HEK293 (cell line): ENCODE measurements around the gene ERAP2.

Source experiments
- CTCF ChIA-PET: fragments of 350-600 bp; formaldehyde crosslinking; extraction: SDS; loops from one replicate; lab custom pipeline; 2021; ENCODE audit warnings: antibody characterized with exemption; lab: Yijun Ruan, JAX
- POLR2A ChIA-PET: fragments of 300-600 bp; formaldehyde crosslinking; extraction: SDS; loops from one replicate; lab custom pipeline; 2020; ENCODE audit warnings: antibody characterized with exemption, inconsistent platforms; lab: Yijun Ruan, JAX
- H3K27ac ChIP-seq: fragments of 200-500 bp; sonication (Bioruptor generic); 2 replicates; pipeline ENCODE4 v1.5.1; 2014; ENCODE audit warnings: low read depth, low read length, control low read depth, inconsistent platforms; ENCODE audit errors: extremely low read depth
- H3K36me3 ChIP-seq, 2 experiments: fragments of 200-500 bp in 1 of 2; sonication (Bioruptor generic) in 1 of 2; 1 replicate in 1 of 2; 2 replicates in 1 of 2; pipeline ENCODE4 v1.5.1; 2014 to 2017; ENCODE audit warnings: inconsistent platforms in 2 of 2, low read length in 2 of 2; ENCODE audit not compliant: control insufficient read depth in 2 of 2, insufficient read depth in 1 of 2
- H3K4me1 ChIP-seq: fragments of 200-500 bp; sonication (Bioruptor generic); 2 replicates; pipeline ENCODE4 v1.5.1; 2014; ENCODE audit warnings: mild to moderate bottlenecking, low read length, inconsistent platforms; ENCODE audit not compliant: control insufficient read depth, insufficient read depth
- H3K4me3 ChIP-seq: 2 replicates; pipeline ENCODE4 v1.5.1; 2011; ENCODE audit warnings: low read depth, mild to moderate bottlenecking, control low read depth, low read length, moderate library complexity
- H3K9me3 ChIP-seq: fragments of 200-500 bp; sonication (Bioruptor generic); 2 replicates; pipeline ENCODE4 v1.5.1; 2014; ENCODE audit warnings: low read depth, low read length, inconsistent platforms; ENCODE audit not compliant: control insufficient read depth, insufficient read depth
- BCL11B ChIP-seq: fragments of 450-650 bp; formaldehyde crosslinking; IDR thresholded peaks from 2 replicates; pipeline ENCODE4 v1.5.1; 2016; ENCODE audit warnings: low read depth, missing biosample characterization, missing genetic modification characterization
- IKZF3 ChIP-seq: fragments of 450-650 bp; IDR thresholded peaks from 2 replicates; pipeline ENCODE4 v1.5.0; 2018; ENCODE audit warnings: missing biosample characterization, mild to moderate bottlenecking, missing genetic modification characterization, moderate library complexity
- PRDM2 ChIP-seq: fragments of 450-650 bp; formaldehyde crosslinking; IDR thresholded peaks from 2 replicates; pipeline ENCODE4 v1.5.1; 2016; ENCODE audit warnings: missing biosample characterization, missing genetic modification characterization, borderline replicate concordance
- SCRT1 ChIP-seq: fragments of 450-650 bp; formaldehyde crosslinking; IDR thresholded peaks from 2 replicates; pipeline ENCODE4 v1.5.1; 2016; ENCODE audit warnings: missing biosample characterization, missing genetic modification characterization, borderline replicate concordance
- YY1 ChIP-seq: fragments of 450-650 bp; formaldehyde crosslinking; IDR thresholded peaks from 2 replicates; pipeline ENCODE4 v1.5.1; 2018; ENCODE audit warnings: missing biosample characterization, missing genetic modification characterization
- ZBTB10 ChIP-seq: fragments of 450-650 bp; formaldehyde crosslinking; IDR thresholded peaks from 2 replicates; pipeline ENCODE4 v1.5.1; 2016; ENCODE audit warnings: missing biosample characterization, missing genetic modification characterization
- ZBTB17 ChIP-seq: fragments of 450-650 bp; formaldehyde crosslinking; IDR thresholded peaks from 2 replicates; pipeline ENCODE4 v1.5.1; 2016; ENCODE audit warnings: missing biosample characterization, missing genetic modification characterization
- ZBTB20 ChIP-seq: fragments of 450-650 bp; formaldehyde crosslinking; IDR thresholded peaks from 2 replicates; pipeline ENCODE4 v1.5.1; 2016; ENCODE audit warnings: missing biosample characterization, missing genetic modification characterization
- ZNF133 ChIP-seq: fragments of 450-650 bp; formaldehyde crosslinking; IDR thresholded peaks from 2 replicates; pipeline ENCODE4 v1.5.1; 2016; ENCODE audit warnings: missing biosample characterization, missing genetic modification characterization
- ZNF140 ChIP-seq: fragments of 450-650 bp; formaldehyde crosslinking; IDR thresholded peaks from 2 replicates; pipeline ENCODE4 v1.5.1; 2016; ENCODE audit warnings: missing biosample characterization, missing genetic modification characterization
- ZNF148 ChIP-seq: fragments of 450-650 bp; formaldehyde crosslinking; IDR thresholded peaks from 2 replicates; pipeline ENCODE4 v1.5.0; 2017; ENCODE audit warnings: missing biosample characterization, missing genetic modification characterization, borderline replicate concordance
- ZNF184 ChIP-seq: fragments of 450-650 bp; IDR thresholded peaks from 2 replicates; pipeline ENCODE4 v1.5.1; 2018; ENCODE audit warnings: missing biosample characterization, mild to moderate bottlenecking, missing genetic modification characterization
- ZNF366 ChIP-seq: fragments of 450-650 bp; formaldehyde crosslinking; conservative IDR thresholded peaks from 2 replicates; pipeline ENCODE4 v1.5.1; 2016; ENCODE audit warnings: missing biosample characterization, missing genetic modification characterization
- ZNF449 ChIP-seq: fragments of 450-650 bp; formaldehyde crosslinking; IDR thresholded peaks from 2 replicates; pipeline ENCODE4 v1.5.1; 2017; ENCODE audit warnings: missing biosample characterization, mild to moderate bottlenecking, missing genetic modification characterization, moderate library complexity
- ZNF549 ChIP-seq: fragments of 450-650 bp; IDR thresholded peaks from 2 replicates; pipeline ENCODE4 v1.5.1; 2018; ENCODE audit warnings: missing biosample characterization, missing genetic modification characterization, mild to moderate bottlenecking, inconsistent platforms, moderate library complexity
- ZNF580 ChIP-seq: fragments of 450-650 bp; formaldehyde crosslinking; IDR thresholded peaks from 2 replicates; pipeline ENCODE4 v1.5.1; 2016; ENCODE audit warnings: missing biosample characterization, missing genetic modification characterization
- ZNF610 ChIP-seq: fragments of 450-650 bp; formaldehyde crosslinking; IDR thresholded peaks from 2 replicates; pipeline ENCODE4 v1.5.1; 2016; ENCODE audit warnings: missing biosample characterization, missing genetic modification characterization, borderline replicate concordance
- ZNF624 ChIP-seq: fragments of 450-650 bp; formaldehyde crosslinking; IDR thresholded peaks from 2 replicates; pipeline ENCODE4 v1.5.1; 2017; ENCODE audit warnings: missing biosample characterization, missing genetic modification characterization
- ZNF677 ChIP-seq: fragments of 450-650 bp; IDR thresholded peaks from 2 replicates; pipeline ENCODE4 v1.5.0; 2018; ENCODE audit warnings: missing biosample characterization, mild to moderate bottlenecking, missing genetic modification characterization, moderate library complexity

The ERAP2 gene

GRCh38 chr5:96926276-96926675 lies 50.0 kb downstream of the ERAP2 start (continued):
- TF ChIP-seq IKZF3 (tag by site-specific recombination), result no peak
- TF ChIP-seq YY1 (tag by site-specific recombination), result no peak

GRCh38 chr5:96927008-96927407 lies 50.7 kb downstream of the ERAP2 start:
- peaks cover 8% of the 10 kb centered on the region for H3K4me1 ChIP-seq

GRCh38 chr5:96928931-96929708 lies 52.8 kb downstream of the ERAP2 start:
- Histone ChIP-seq H3K4me1 (peaks cover 14% of the 10 kb centered on the region), H3K36me3 (no peaks in the 10 kb centered on the region), H3K27ac (no peak overlapping the region), H3K9me3 (no peaks in the 10 kb centered on the region), H3K4me3 (no peak overlapping the region)
- CTCF ChIA-PET, result interaction anchor here (0.5 to 0.6 kb wide), 3 partner anchors 16 to 878 kb away, joined by 3 read pairs; no protein-coding TSS in a partner anchor
- POLR2A ChIA-PET, result no interaction called here
- TF ChIP-seq SCRT1 (tag by site-specific recombination) (no peak), ZBTB20 (no peak), ZNF133 (no peak), ZNF184 (peak; percentile 39; the same call in 1 of the 2 replicates), ZNF366 (peak; percentile 94), BCL11B (tag by site-specific recombination) (no peak), ZNF449 (tag by site-specific recombination) (no peak), ZNF677 (no peak), PRDM2 (tag by site-specific recombination) (no peak), ZNF624 (tag by site-specific recombination) (0 out of 2 replicates have a peak, but pooled peaks have one; percentile 51), ZNF580 (tag by site-specific recombination) (no peak), ZBTB10 (tag by site-specific recombination) (no peak), ZNF148 (no peak), ZNF610 (tag by site-specific recombination) (no peak), ZNF549 (0 out of 2 replicates have a peak, but pooled peaks have one; percentile 19)

More at GRCh38 chr5:96927008-96927407, 50.7 kb downstream of the ERAP2 start:
- no peak overlapping the region for H3K27ac ChIP-seq
- TF ChIP-seq ZBTB17 (tag by site-specific recombination), result no peak
- TF ChIP-seq ZNF140 (tag by site-specific recombination), result peak; percentile 85; the same call in 1 of the 2 replicates
- TF ChIP-seq, all 188 proteins: peak for 1
- Histone ChIP-seq H3K36me3 (no peaks in the 10 kb centered on the region), H3K9me3 (no peaks in the 10 kb centered on the region), H3K4me3 (no peak overlapping the region)
- ChIA-PET POLR2A (interaction anchor here (0.6 kb wide), 2 partner anchors 15 to 18 kb away, joined by 4 to 6 read pairs; no protein-coding TSS in a partner anchor), CTCF (no interaction called here)
